BLaER1 (cell line): ENCODE data around the gene PAPOLG.
"Not testable (repeated sequence)": the region's sequence is repeated elsewhere in the genome, so short reads cannot be mapped to it uniquely, and the experiment has no call there.

Experiments used
- H3K27ac ChIP-seq: shearing (Covaris generic); formaldehyde crosslinking; 2 replicates; pipeline ENCODE4 v1.8.1; 2022
- H3K27me3 ChIP-seq: shearing (Covaris generic); formaldehyde crosslinking; 2 replicates; pipeline ENCODE4 v1.8.1; 2022
- H3K36me3 ChIP-seq: shearing (Covaris generic); formaldehyde crosslinking; 2 replicates; pipeline ENCODE4 v1.8.1; 2022
- H3K4me1 ChIP-seq: shearing (Covaris generic); formaldehyde crosslinking; 2 replicates; pipeline ENCODE4 v1.8.1; 2022
- H3K4me2 ChIP-seq: shearing (Covaris generic); formaldehyde crosslinking; 2 replicates; pipeline ENCODE4 v1.8.1; 2022
- H3K4me3 ChIP-seq: shearing (Covaris generic); formaldehyde crosslinking; 2 replicates; pipeline ENCODE4 v1.8.1; 2022
- H3K9ac ChIP-seq: shearing (Covaris generic); formaldehyde crosslinking; 2 replicates; pipeline ENCODE4 v1.8.1; 2022
- H3K9me3 ChIP-seq: shearing (Covaris generic); formaldehyde crosslinking; 2 replicates; pipeline ENCODE4 v1.8.1; 2022
- H4K20me1 ChIP-seq: shearing (Covaris generic); formaldehyde crosslinking; 2 replicates; pipeline ENCODE4 v1.8.1; 2022
- Cebpa-rat ChIP-seq: shearing (Covaris generic); IDR thresholded peaks from 2 replicates; pipeline ENCODE4 v1.8.1; 2022

PAPOLG gene

DNA sequence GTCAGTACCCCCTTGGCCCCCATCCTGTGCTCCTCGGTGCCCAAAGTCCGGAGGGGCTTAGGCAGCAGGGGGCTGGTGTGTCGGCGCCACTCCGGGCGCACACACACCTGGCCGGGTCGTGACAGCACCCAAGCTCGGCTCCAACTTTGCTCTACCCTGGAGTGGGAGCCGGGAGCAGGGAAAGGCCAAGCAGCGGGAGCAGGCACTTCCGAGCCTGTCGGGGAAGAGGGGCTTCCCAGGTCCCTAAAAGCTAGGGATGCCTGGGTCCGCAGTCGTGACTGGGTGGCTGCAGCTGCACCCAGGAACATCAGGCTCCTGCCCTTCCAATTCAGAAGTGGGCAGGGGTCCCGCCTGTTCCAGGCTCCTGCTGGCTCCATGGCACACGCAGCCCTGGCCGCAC, 48.4 kb downstream of the PAPOLG start:
- no peaks in the 10 kb centered on the region for H3K27me3 ChIP-seq
- peaks cover 47% of the 10 kb centered on the region for H3K36me3 ChIP-seq
- no peak overlapping the region for H3K27ac ChIP-seq
- peaks cover 21% of the 10 kb centered on the region for H3K4me1 ChIP-seq
- no peaks in the 10 kb centered on the region for H3K9me3 ChIP-seq
- no peak overlapping the region for H3K9ac ChIP-seq
- H3K4me2 ChIP-seq: no peak overlapping the region
- TF ChIP-seq Cebpa-rat: no peak
- H3K4me3 ChIP-seq: no peak overlapping the region
- H4K20me1 ChIP-seq: no peaks in the 10 kb centered on the region

DNA sequence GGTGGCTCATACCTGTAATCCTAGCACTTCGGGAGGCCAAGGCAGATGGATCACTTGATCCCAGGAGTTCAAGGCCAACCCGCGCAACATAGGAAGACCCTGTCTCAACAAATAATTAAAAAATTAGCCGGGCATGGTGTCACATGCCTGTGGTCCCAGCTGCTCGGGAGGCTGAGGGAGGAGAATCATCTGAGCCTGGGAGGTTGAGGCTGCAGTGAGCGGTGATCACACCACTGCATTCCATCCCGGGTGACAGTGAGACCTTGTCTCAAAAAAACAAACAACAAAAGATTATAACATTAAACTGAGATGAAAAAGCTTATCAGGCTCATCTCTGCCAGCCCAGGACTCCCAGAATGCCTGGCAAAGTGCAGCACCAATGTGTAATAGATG, 50.5 kb downstream of the PAPOLG start:
- peaks cover 28% of the 10 kb centered on the region for H3K36me3 ChIP-seq
- peak overlapping the region; percentile 66 for H3K4me2 ChIP-seq

DNA sequence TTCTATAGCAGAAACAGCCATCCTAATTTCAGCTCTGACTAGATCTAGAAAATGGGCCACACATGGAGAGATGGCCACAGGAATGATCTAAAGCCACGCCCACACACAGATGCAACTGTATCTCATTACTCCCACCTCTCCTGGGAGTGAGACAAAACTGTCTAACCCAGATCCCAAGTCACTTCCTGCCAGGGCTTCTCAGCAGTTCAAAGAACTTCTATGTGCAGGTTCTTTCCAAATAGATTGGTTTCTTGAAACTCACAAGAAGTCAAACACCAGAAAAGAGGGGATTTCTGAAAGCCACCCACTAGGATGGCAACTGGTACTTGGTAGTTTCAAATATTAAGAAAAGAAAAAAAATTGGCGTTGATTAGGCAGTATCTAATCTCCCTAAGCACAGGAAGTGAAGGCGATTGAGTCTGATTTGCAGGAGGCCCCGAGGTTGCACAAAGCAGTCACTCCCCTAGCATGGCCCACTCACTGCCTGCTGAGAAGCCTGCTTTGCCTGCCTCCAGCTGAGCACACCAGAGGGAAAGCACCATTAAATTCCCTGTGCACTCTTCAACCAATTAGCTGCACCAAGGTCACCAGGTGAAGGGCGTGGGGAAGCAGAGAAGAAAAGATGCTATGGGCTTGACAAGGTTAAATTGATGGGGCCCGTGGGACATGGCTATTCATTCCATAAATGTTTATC, 51.1 kb downstream of the PAPOLG start:
- Histone ChIP-seq H3K27ac (peak overlapping the region; percentile 51), H3K9me3 (no peaks in the 10 kb centered on the region), H3K36me3 (peaks cover 23% of the 10 kb centered on the region), H3K4me3 (no peak overlapping the region), H3K4me2 (peak overlapping the region; percentile 66), H3K9ac (no peak overlapping the region), H3K27me3 (no peaks in the 10 kb centered on the region), H3K4me1 (peaks cover 21% of the 10 kb centered on the region), H4K20me1 (no peaks in the 10 kb centered on the region)
- TF ChIP-seq Cebpa-rat: no peak

More for the DNA sequence above, 50.5 kb downstream of the PAPOLG start:
- Histone ChIP-seq H4K20me1 (no peaks in the 10 kb centered on the region), H3K27me3 (no peaks in the 10 kb centered on the region), H3K27ac (peak overlapping the region; percentile 51; the same call in 1 of the 2 replicates), H3K4me1 (peaks cover 21% of the 10 kb centered on the region), H3K4me3 (no peak overlapping the region), H3K9ac (no peak overlapping the region), H3K9me3 (no peaks in the 10 kb centered on the region)
- TF ChIP-seq Cebpa-rat: no peak

DNA sequence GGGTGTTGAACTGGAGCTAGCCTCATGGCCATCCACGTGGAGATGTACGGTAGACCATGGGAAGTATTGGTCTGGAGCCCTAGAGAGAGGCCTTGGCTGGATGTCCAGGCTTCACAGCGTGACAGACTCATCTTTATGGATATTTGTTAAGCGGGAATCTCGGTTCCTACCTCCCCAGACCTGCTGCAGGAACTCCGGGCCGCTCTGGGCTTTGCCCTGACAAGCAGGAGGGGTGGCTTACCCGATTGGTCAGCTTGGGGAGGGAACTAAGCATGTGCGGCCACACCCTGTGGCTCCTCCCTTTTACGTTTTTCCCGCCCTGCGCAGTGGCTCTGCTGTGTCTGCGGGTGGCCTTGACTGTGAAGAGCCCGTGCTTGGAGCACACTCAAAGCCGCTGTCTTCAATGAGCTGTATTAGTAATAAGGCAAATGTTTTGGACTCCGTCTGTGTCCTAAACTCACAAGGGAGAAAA, 52.3 kb downstream of the PAPOLG start:
- Histone ChIP-seq H3K9ac (no peak overlapping the region), H3K9me3 (no peaks in the 10 kb centered on the region), H3K4me2 (no peak overlapping the region), H3K4me1 (peaks cover 21% of the 10 kb centered on the region), H3K27ac (no peak overlapping the region), H3K36me3 (peaks cover 11% of the 10 kb centered on the region), H4K20me1 (no peaks in the 10 kb centered on the region), H3K27me3 (no peaks in the 10 kb centered on the region), H3K4me3 (no peak overlapping the region)
- TF ChIP-seq Cebpa-rat: no peak

DNA sequence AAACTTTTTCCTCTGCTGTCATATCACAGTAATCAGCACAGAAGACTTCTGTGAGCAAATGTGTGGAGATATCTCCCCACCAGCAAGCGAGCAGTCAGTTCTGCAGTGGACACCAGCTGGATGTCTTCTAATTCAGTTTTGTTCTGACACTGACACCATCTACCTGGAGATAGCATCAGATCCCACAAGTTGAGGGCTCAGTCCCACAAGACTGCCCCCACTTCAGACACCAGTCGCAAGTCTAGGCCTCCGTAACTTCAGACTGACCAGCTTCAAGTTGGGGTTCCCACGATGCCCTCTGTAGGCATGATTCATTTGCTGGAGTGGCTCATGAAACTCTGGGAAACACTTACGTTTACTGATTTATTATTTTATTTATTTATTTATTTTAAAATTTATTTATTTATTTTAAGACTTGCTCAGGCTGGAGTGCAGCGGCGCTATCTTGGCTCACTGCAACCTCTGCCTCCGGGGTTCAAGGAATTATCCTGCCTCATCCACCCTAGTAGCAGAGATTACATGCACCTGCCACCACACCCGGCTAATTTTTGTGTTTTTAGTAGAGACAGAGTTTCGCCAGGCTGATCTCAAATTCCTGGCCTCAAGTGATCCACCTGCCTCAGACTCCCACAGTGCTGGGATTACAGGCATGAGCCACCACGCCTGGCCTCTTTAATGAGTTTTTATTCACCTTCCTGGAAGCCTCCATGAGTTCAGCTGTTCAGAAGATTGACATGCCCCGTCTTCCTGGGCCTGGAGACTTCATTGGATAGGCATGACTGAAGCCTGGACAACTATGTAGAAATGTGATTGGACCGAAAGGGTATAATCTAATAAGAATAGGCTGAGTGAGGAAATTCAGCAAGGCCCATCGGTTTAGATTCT, 55.7 kb downstream of the PAPOLG start:
- no peaks in the 10 kb centered on the region for H4K20me1 ChIP-seq
- H3K9me3 ChIP-seq: no peaks in the 10 kb centered on the region
- no peak overlapping the region for H3K9ac ChIP-seq
- H3K27ac ChIP-seq: no peak overlapping the region
- TF ChIP-seq Cebpa-rat: no peak
- no peaks in the 10 kb centered on the region for H3K27me3 ChIP-seq
- no peak overlapping the region for H3K4me3 ChIP-seq
- H3K4me2 ChIP-seq: no peak overlapping the region
- H3K4me1 ChIP-seq: peaks cover 14% of the 10 kb centered on the region
- no peaks in the 10 kb centered on the region for H3K36me3 ChIP-seq

DNA sequence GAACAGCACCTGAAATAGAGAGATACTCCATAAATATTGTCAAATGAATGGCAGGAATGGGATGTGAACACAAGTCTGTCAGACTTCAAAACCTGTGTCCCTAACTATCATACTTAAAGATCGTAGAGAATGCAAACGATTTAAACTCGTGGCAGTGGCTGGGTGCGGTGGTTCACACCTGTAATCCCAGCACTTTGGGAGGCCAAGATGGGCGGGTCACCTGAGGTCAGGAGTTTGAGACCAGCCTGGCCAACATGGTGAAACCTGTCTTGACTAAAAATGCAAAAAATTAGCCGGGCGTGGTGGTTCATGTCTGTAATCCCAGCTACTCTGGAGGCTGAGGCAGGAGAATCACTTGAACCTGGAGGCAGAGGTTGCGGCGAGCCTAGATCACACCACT, 61.1 kb downstream of the PAPOLG start:
- peaks cover 15% of the 10 kb centered on the region for H3K4me1 ChIP-seq
- H3K4me3 ChIP-seq, H3K27ac ChIP-seq, H3K36me3 ChIP-seq, H3K9ac ChIP-seq, H3K9me3 ChIP-seq, H3K27me3 ChIP-seq, H4K20me1 ChIP-seq, H3K4me2 ChIP-seq: not testable (repeated sequence)

DNA sequence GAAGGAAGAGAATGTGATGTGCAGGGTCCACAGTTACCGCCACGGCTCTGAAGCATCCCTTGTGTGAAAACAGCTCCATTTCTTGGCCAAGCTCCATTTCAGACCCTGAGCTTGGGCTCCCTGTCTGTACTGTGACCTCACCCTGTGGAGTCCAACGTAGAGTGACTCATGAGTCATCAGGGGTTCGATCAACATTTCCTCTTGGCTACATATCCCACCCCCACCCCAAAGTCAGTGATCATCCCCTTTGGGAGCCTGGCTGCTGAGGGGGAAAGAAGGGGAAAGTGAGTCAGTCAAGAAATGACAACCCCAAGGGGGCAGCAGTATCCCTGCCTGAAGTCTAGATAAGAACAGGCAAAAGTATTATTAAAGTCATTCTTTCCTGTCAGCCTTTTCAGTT, 62.2 kb downstream of the PAPOLG start:
- Histone ChIP-seq H3K4me2 (no peak overlapping the region), H3K9me3 (no peaks in the 10 kb centered on the region), H3K27me3 (no peaks in the 10 kb centered on the region), H3K36me3 (no peaks in the 10 kb centered on the region), H3K27ac (no peak overlapping the region), H4K20me1 (no peaks in the 10 kb centered on the region), H3K9ac (no peak overlapping the region), H3K4me1 (peaks cover 15% of the 10 kb centered on the region), H3K4me3 (no peak overlapping the region)
- TF ChIP-seq Cebpa-rat: no peak

DNA sequence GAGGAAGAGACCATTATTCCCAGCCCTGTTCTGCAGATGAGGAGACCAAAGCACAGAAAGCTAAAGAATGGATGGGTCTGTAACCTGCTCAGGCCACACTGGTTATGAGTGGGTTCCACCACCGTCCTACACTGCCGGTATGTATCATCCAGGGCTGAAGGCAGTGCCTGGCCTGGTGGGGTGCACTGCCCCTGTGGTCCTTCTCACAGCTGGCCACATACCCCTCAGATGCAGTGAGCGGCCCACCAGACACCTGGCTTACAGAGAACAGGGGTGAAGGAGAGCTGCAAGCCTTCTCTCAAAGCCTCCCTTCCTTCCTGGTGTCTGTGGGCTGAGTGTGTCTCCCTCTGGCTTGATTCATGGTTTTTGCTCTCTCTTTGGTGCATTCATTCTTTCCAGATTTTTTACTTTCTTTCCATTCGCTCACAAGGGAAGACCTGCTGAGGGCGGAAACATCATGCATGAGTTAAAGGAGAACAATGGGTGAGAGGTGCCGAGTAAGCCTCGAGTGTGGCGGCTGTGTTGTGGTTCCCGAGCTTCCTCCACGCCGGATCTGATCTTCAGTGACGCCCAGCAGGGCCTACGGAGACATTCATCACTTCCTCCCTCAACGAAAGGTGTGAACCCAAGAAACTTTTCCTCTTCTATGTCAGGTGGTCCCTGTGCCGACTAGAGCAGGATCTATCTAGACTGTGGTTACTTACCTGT, 63.2 kb downstream of the PAPOLG start:
- no peak for TF ChIP-seq Cebpa-rat
- H3K4me3 ChIP-seq: no peak overlapping the region
- H3K27me3 ChIP-seq: no peaks in the 10 kb centered on the region
- H3K4me1 ChIP-seq: peaks cover 15% of the 10 kb centered on the region
- H3K4me2 ChIP-seq: peak overlapping the region; percentile 57
- H3K27ac ChIP-seq: 0 out of 2 replicates have a peak overlapping the region, but pooled peaks have one; percentile 18
- no peaks in the 10 kb centered on the region for H3K36me3 ChIP-seq
- H3K9ac ChIP-seq: no peak overlapping the region
- no peaks in the 10 kb centered on the region for H4K20me1 ChIP-seq
- no peaks in the 10 kb centered on the region for H3K9me3 ChIP-seq

DNA sequence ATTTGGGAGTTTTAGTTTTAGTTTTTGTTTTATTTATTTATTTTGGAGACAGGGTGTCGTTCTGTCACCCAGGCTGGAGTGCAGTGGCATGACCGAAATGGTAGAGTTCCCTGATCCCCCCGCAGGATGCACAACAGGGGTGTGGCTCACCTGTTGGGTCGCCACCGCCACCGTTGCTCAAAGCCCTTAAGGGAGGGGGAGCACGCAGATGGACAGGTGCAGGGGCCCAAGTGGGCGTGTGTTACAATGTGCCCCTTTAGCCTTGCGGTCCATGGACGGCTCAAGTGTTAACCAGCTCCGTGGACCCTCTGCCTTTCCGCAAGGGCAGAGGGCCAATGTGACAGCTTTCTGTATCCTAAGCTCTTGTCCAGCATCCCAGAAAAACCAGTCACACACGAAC, 63.9 kb downstream of the PAPOLG start:
- no peak overlapping the region for H3K27ac ChIP-seq
- no peaks in the 10 kb centered on the region for H3K9me3 ChIP-seq
- no peak for TF ChIP-seq Cebpa-rat
- no peaks in the 10 kb centered on the region for H3K36me3 ChIP-seq
- no peak overlapping the region for H3K9ac ChIP-seq
- H3K4me3 ChIP-seq: no peak overlapping the region
- H3K4me2 ChIP-seq: peak overlapping the region; percentile 57
- H4K20me1 ChIP-seq: no peaks in the 10 kb centered on the region
- peaks cover 15% of the 10 kb centered on the region for H3K4me1 ChIP-seq
- H3K27me3 ChIP-seq: no peaks in the 10 kb centered on the region
